HG03354 (cell line): ENCODE data around the gene IFT81.
"Not testable (repeated sequence)": the region's sequence is repeated elsewhere in the genome, so short reads cannot be mapped to it uniquely, and the experiment has no call there.

ENCODE experiments used
- ATAC-seq: cut with Tn5 transposase; IDR thresholded peaks from one replicate; pipeline ENCODE4 v1.9.1; 2021; ENCODE audit warnings: mild to moderate bottlenecking; ENCODE audit not compliant: unreplicated experiment, poor library complexity, severe bottlenecking

The IFT81 gene

GRCh38 chr12:110124269-110124995 lies at the start of gene IFT81:
Gene IFT81, plus strand, starts transcription at chr12:110124357. Its CDS starts 3,024 bp downstream, at chr12:110127381.
- peak; percentile 94 for ATAC-seq

DNA sequence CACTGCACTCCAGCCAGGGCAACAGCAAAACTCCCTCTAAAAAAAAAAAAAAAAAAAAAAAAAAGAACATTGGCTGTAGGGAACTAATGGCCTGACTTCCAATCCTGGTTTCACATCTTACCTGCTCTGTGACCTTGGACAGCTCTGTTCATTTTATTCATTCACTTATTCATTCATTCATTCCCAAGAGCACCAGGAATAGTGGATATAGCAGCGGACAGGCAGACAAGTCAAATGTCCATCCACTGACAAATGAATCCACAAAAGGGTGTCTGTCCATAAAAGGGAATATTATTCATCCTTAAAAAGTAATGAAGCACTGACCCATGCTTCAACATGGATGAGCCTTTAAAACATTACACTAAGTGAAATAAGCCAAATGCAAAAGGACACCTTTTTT lies 48.3 kb upstream of the IFT81 start:
- ATAC-seq, result no peak

- no peak for ATAC-seq
Measured at GRCh38 chr12:110077800-110078199, 46.4 kb upstream of the IFT81 start.

DNA sequence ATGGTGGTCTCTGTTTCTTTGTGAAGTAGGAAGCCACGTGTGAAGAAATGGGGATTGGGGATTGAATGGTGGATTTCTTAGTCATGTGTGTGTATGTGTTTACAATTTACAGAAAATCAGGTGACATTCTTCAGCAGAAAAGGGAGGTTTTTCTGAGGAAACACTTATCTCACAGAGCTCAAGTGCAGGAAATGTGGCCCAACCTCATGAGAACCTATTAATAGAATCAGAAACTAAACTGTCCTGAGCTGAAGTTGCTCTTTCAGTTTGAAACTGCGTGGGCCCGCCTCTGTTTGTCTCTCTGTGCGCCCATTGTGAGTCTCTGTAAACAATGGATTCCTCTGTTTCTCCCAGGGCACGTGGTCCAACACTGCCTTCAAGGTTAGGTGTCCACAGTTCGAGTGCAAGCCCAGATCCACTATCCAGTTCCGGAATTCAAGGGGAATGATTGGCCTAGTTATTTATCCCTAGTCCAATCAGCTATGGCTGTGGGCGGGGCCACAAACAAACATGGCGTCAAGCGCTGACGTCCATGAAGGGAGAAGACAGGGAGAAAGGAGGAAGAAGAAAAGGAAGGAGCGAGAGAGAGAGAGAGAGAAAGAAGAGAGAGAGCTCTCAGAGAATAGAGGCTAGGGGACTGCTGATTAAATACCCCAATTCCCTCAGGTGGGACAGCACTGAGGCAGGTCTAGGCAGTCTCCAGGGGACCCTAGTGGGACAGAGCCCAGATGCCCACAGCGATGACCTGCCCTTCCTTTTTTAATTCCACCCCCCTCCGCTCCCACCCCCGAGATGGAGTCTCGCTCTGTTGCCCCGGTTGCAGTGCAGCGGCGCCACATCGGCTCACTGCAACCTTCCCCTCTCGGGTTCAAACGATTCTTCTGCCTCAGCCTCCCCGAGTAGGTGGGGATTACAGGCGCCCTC lies 44.4 kb upstream of the IFT81 start:
- ATAC-seq, result peak; percentile 86

DNA sequence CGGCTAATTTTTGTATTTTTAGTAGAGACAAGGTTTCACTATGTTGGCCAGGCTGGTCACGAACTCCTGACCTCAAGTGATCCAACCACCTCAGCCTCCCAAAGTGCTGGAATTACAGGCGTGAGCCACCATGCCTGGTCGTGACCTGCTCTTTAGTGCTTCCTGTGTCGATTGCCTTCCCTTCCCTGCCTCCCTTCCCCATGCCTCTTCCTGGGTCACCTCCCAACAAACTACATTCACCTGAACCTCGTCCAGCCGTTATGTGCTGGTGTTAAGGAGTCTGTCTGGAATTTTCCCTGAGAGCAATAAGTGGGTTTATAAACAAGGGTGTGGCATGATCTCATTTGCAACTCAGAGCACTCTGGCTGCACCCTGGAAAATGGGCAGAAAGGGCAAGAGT lies 43.7 kb upstream of the IFT81 start:
- ATAC-seq, result no peak

- no peak for ATAC-seq
Measured at GRCh38 chr12:110084314-110085015, 39.7 kb upstream of the IFT81 start.

GRCh38 chr12:110088216-110088615 lies 35.9 kb upstream of the IFT81 start:
- not testable (repeated sequence) for ATAC-seq

GRCh38 chr12:110088936-110089335 lies 35.2 kb upstream of the IFT81 start:
- no peak for ATAC-seq

- ATAC-seq, result no peak
Measured at GRCh38 chr12:110090266-110091135, 33.7 kb upstream of the IFT81 start.

DNA sequence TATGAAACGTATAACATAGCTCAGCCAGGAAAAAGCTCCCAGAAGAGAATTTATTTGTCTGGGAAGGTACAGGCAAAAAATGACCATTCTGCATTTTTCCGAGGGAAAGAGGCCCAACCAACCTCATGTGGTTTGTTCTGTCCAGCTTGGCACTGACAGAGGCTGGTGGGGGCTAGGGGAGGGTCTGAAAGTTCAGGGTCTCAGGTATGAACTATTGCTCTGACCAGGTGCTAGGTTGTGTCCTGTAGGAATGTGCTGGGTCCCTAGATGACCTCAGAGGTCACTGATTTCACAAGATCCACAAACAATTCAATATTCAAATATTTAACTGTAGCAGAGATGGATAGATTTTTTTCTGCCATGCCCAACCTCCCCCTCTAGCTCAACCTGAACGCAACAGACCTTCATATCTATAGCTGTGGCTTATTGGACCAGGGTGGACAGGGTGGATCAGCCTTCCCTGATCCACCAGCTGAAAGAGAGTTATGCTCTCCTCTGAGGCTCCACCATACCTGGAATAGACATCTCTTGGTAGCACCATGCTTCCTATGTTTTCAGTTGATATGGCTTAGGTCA lies 32.9 kb upstream of the IFT81 start:
- ATAC-seq, result no peak

DNA sequence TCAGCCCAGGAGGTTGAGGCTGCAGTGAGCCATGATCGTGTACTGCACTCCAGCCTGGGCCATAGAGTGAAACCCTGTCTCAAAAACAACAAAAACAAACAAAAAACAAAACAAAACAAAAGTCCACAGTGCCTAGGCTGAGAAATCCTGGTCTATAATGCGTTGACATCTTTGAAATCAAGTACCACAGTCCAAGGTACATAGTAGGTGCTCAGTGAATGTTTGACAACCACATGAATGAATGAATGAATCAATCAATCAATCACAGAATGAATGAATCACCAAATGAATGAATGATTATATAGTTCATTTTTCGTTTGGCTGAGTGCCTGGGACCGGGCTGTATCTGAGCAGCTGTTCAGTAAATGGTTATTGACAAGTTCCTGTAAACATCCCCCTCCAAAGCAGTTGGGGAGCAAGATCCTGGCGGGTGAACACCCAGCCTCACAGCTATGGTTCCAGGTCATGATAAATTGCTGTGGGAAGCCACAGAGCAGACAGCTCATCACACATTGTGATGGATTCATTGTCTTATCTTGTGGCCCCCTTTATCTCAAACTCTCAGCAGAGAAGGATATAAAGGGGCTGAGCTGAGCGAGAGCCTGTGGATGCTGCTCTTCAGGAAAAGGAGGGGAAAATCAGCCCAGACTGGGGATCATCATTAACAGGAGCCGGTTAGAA lies 30.4 kb upstream of the IFT81 start:
- ATAC-seq, result no peak

GRCh38 chr12:110100315-110100970 lies 23.7 kb upstream of the IFT81 start:
- ATAC-seq, result peak; percentile 88

- no peak for ATAC-seq
Measured at GRCh38 chr12:110102255-110102654, 21.9 kb upstream of the IFT81 start.

DNA sequence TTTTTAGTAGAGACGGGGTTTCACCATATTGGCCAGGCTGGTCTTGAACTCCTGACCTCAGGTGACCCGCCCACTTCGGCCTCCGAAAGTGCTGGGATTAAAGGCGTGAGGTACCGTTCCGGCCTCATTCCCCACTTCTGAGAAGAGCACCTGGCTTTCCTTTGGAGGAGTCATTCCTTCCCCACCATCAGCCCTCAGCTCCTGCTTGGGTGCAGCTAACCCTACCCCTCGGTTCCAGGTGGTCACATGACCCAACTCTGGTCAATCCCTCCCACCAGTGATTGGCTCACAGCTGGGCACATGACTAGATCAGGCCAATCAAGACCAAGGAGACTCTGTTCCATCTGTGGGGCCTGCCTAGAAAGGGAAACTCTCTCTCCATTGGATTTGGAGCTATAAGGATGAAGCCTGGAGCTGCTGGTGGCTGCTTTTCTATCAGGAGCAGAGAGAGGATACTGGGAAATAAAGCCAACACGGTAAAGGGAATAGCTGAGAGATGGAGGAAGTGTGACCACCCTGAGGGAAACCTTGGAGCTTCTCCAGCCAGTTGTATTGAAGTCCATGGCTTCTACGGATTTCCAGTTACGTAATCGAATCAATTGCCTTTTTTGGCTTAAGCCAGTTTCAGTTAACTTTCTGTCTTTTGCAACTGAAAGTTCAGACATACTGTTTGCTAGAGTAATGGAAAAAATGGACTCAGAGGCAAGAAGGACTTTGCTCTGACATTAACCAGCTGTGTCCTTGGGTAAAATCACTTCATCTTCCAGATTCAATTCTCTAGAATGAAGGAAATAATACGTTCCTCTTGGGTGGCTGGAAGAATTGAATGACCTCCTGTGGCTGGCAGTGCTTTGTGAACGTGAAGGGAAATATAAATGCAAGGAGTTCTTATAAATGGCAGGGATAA lies 19.7 kb upstream of the IFT81 start:
- no peak for ATAC-seq

DNA sequence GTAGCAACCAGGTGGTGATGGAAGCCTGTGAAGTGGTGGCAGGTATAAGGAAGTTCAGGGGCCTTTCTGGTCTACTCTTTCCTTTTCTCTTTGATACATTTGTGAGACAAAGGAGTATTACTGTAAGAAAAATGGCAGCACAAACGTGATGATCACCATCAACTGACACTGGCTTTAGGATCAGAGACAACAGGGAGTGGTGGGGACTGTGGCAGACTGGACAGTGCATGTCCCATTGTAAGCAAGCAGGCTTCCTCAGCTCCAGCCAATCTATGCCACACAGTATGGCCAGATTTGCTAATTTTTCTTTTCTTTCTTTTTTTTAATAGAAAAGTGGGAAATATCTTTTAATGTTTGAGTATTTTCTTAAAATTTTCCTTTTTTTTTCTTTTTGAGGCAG lies 19.0 kb upstream of the IFT81 start:
- ATAC-seq, result no peak

- ATAC-seq, result no peak
Measured at GRCh38 chr12:110105986-110106385, 18.2 kb upstream of the IFT81 start.
